GM18517 (cell line): ENCODE measurements around the gene SUN2.

ENCODE experiments used
- ATAC-seq: cut with Tn5 transposase; IDR thresholded peaks from one replicate; pipeline ENCODE4 v1.9.1; 2021; ENCODE audit warnings: mild to moderate bottlenecking, moderate library complexity; ENCODE audit not compliant: unreplicated experiment

The SUN2 gene

DNA sequence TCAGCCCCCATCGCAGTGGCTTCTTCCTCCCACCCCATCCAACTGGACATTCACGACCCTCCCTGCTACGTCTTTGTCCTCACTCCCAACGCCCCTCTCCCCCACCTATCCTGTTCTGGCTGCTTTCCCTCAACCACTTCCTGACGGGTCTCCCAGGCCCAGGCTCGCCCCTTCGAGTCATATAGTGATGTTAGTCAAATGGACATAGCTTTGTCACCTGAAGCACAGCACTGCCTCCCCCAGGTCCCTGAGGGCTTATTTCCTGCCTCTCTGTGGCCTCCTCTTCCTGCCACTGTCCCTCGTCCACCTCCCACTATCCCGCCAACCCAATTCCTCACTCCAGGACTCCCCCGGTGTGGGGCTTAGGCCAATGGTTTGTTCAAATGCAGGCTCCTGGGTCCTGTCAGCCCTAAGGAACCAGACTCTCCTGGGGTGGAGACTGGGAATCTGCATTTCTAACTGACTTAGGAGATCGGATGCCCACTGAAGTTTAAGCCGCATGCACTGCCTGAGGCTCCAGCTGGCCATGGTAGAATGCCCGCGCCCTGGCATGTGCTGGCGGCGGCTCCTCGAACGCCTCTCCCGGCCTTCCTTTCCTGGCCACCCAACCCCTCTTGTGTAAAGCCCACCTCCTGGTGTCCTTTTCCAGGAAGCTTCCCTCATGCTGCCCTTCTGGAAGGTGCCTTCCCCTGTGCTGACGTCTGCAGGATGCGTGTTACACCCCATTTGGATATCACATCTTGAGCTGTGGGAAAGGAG, 18.3 kb downstream of the SUN2 start:
- no peak for ATAC-seq

DNA sequence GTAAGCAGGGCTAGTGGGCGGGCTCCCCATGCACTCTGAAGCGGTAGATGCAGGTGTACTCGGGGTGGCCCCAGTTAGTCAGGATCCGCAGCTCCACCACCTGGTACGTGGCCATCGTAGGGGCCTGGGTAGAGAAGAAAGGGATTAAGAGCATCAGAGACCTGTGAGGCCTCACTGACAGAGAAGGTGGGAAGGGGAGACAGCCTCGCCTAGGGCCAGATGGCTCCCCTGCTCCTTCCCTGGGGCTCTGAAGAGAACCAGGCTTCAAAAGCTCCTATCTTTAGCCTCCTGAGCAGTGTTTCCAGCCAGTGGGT, 19.6 kb downstream of the SUN2 start:
- no peak for ATAC-seq

- ATAC-seq = no peak
Measured at GRCh38 chr22:38735465-38736256, 20.1 kb downstream of the SUN2 start.

DNA sequence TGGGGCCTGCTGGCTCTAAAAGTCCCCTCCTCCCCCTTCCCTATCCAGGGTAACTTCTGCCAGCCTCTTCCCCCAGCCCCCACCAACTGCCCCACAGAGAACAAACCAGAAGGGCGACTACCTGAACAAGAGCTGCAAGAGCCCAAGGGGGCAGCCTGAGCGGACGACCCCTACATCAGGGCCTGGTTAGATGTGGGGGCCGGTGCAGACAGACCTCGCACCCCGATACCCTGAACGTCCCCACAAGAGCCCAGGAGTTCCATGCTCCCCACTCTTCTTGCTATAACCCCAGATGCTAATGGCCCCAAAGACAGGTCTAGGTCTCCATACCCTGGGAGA, 20.7 kb downstream of the SUN2 start:
- no peak for ATAC-seq

DNA sequence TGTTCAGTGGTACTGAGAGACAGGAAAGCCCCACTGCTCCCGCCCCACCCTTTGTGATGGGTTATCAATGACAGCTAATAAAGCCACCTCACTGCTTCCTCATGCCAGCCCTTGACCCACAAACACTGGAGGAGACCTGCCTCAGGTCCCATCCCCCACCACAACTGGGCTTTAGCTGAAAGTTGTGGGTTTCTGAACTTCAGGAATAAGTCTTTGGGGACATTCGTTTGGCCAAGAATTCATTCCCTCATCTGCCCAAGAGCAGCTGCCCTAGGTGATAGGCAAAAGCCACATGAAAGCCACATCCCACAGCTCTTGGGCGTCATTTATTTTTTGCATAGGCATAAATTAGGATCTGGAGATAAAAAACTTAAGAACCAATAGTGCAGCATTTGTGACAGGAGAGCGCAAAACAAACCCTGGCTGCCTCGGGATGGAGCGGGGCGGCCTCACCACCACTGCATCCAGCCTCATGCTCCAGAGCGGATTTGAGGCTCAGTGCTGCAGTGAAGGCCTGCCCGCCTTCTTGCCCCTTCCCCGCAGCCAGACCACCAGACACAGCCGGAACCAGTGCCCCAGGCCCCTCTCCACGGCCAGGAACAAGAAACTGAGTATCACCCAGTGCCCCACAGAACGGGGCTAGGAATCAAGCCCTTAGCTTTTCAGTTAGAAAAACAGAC, 21.2 kb downstream of the SUN2 start:
- ATAC-seq = no peak

- no peak for ATAC-seq
Measured at GRCh38 chr22:38733724-38734381, 21.9 kb downstream of the SUN2 start.

DNA sequence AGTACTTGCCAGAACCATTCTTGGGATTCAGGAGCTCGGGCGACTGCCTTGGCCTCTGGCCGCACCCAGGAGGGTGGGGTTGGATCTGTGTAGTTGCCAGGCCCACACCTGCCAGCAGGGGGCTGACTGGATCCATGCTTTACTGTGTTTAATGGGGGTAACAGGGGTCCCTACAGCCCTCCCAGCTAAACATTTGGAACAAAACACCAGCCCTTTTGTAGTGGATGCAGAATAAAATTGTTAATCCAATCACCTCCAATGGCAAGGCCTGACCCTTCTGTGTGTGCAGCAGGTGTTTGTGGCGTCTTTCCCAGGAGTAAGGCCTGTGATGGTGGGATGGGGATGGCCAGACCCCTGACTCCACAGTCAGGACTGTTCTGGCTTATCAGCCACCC, 22.5 kb downstream of the SUN2 start:
- ATAC-seq = no peak

DNA sequence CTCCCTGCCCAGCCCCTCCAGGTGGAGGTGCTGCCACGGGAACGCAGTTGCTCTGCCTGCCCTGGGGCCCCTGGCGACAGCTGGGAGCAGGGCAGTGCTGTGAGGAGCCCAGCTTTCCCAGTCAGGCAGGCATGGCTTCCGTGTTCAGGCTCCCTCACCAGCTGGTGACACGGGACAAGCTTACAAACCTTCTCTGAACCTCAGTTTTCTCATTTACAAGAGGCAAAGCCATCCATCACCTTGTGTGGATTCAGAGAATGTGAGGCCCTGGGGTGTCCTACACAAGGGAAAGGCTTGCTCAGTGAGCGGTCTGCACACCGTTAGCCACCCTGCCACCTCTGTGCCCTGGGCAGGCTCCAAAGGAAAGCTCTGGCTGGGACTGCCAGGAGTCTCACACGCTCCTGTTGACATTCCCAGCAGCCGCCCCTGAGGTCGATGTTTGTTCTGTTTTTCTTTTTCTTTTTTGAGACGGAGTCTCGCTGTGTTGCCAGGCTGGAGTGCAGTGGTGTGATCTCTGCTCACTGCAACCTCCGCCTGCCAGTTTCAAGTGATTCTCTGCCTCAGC, 23.5 kb downstream of the SUN2 start:
- ATAC-seq = no peak

- ATAC-seq = no peak
Measured at GRCh38 chr22:38731703-38732161, 24.1 kb downstream of the SUN2 start.

DNA sequence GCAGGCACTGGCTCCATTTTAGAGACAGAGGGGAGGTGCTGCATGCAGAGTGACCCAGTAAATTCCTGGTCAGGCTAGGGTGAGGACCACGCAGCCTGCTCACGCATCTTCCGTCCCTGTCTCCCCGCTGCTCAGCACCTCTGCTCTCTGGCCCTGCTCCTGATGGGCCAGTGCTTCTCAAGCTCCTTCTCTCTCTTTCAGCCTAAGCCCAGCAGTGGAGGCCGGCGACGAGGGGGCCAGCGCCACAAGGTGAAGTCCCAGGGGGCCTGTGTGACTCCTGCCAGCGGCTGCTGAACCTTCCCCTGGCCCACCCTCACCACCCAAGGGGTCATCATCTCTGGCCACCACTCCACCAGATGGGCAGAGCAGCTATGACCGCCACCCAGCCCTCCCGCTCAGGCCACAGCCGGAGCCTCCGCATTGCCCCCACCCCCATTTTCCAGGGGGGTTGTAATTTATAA, 25.4 kb downstream of the SUN2 start:
- ATAC-seq = no peak

DNA sequence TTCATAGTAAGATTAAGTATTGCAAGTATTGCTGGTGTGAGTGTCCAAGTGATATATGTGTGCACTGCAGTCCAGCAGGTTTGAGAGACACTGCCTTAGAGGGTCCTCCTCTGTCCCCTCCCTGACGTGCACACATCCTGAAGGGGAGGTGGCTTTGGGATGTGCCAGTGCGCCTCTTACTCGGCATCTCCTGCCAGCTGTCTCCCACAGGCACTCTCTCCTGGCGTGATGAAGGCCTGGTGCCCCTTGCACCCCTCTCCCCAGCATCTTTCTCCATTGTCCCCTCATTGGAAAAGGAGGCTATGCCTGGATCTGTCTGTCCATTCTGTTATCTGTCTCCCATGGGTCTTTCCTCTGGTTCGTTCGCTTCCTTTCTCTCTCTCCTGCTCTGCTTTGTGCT, 25.9 kb downstream of the SUN2 start:
- no peak for ATAC-seq

DNA sequence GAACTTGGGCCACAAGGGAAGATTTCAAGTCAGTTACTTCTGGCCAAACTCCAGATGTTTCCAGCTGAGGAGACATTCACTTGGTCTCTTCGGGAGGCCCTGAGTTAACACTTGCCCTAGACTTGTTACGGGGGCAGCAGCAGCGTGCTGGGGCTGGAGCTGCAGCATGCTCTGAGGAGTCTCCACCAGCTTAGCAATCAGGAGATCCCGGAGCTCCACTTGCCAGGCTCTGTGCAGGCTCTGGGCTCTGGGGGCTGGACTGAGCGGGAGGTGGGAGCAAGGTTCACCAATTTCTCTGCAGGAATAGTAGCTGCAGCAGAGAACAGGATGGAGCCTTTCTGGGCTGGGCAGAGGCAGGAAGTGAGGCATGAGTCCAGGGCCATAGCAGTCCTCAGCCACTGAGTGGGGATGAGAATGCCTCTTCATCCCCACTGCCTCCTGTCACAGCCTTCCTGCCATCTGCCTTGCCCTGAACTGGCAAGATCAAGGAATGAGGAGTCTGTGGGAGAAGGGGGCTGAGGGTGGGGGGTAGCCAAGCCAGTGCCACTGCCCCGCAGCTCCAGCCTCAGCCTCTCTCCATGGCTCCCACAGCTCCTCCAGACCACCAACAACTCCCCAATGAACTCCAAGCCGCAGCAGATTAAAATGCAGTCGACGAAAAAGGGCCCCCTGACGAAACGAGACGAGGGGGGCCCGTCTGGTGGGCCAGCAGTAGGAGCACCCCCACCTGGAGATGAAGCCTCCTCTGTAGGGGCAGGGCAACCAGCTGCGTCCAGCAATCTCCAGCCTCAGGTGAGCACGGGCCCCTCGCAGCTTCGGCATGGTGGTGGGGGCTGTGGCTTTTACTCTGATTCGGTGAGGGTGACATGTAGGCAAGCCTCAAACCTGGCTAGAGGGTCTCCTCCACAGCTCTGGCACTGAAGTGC, 26.7 kb downstream of the SUN2 start:
- no peak for ATAC-seq

DNA sequence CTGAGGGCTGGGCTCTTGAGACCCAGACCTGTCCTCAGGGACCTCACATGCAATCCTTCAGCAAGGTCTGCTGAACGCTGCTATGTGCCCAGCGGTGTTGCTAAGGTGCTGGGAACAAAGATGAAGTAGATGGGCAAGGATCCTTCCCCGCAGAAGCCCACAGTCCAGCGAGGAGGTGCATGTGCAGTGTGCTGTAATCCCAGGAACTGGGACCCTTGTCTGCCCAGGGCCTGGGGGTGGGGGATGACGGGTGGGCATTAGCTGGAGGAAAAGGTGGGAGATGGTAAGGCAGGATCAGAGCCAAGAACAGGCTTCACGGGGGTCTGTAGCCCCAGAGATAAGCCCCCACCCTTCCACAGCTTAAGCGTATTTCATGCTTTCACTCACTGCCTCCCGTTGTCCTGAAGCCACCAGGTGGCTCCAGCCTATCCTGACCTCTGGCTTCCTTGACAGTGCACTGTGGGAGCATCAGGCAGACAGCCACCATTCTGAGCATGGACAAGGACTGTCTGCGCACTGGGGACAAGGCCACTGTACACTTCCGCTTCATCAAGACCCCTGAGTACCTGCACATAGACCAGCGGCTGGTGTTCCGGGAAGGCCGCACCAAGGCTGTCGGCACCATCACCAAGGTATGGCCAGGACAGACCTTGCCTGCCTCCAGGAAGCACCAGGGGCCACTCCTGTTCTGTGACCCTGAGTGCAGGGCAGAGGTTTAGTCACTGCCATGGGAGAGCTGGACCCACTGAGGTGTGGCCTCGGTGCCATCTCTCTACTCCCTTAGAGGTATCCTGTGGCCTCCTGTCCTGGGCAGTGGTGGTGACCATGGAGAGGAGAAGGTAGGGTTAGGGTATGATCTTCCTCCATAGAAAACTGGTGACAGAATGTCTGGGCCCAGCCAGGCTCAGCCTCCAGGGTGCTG, 28.0 kb downstream of the SUN2 start:
- no peak for ATAC-seq

- ATAC-seq = no peak
Measured at GRCh38 chr22:38727123-38727522, 28.7 kb downstream of the SUN2 start.

GRCh38 chr22:38725900-38726655, 29.7 kb downstream of the SUN2 start:
- ATAC-seq = no peak

GRCh38 chr22:38724926-38725571, 30.7 kb downstream of the SUN2 start:
- no peak for ATAC-seq

GRCh38 chr22:38724176-38724575, 31.6 kb downstream of the SUN2 start:
- ATAC-seq = no peak

DNA sequence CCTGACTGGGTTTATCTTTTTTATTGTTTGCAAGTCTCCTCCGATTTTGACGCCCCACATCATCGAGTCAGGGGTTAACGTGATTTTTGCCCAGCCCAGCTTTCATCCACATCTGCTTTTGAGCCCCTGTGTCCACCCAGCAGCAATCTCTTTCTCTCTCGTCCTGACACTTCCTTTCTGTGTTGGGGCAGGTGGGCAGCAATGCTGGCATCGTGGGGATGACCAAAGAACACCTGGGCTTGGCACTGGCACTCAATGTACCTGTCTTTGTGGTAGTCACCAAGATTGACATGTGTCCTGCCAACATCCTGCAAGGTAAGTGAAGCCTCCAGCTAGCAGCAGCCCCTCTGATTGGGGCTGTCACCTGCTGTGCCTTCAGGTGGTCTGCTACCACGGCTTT, 34.2 kb downstream of the SUN2 start:
- no peak for ATAC-seq
